Forelimb muscle (tissue), 1 donor: Measurements from ENCODE around the gene DGKQ. TPM values are rescaled to one million over a fixed set of nuclear protein-coding genes. Genes with fewer than 3 reads are reported as not detected.

Experiments used
- DNase-seq: peaks from one replicate; pipeline ENCODE4 v3.0.0-alpha.2; 2013; ENCODE audit warnings: low read depth
- polyA plus RNA-seq: library from polyadenylated mRNA; unstranded; fragments of 120-200 nt; gene quantifications from one replicate; pipeline ENCODE4 v1.2.1, GENCODE V29; 2013; ENCODE audit not compliant: insufficient read length

Gene DGKQ
- polyA plus RNA-seq, 1 donor, result 3.6 TPM

DNA sequence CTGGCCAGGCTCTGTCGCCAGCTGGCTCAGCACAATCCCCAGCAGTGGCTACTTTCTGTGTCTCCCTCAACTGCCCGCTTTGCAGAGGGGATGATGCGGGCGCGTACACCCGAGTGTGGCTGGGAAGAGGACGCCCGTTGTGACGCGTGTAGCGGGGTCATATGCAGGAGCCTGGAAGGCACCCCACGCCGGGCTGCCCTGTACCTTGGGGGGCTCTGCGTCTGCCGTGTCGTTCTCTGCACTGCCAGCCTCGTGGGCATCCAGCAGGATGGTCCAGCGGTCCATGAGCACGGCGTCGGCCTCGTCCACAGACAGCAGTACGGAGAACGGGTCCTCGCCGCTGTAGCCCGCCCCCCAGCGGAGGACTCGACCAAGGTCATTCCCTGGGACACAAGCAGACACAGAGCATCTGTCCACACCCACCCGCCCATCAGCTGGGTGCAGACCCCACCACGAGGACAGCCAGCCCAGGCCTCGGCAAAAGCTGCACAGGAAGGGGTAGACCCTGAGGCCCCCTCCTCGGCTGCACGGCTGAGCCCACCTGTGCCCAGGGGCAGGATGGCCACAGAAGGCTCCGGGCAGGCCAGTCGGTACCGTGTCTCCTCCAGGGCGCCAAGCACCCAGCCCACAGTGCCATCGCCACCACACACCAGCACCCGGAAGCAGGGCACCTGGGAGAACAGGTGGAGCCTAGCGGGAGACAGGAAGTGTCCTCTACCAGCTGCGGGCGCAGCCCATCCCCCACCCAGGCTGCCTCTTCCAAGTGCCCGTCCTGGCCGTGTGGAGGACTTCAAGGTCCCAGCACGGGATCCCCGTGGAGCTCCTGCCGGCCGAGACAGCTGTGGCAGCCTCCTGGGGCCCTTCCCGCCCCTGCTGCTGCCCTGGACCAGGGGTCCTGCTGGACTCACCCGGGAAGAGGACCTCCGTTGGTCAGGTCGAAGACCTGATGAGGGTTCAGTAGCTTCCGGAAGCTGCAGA, 10.8 kb downstream of the DGKQ start:
- no peak for DNase-seq

DNA sequence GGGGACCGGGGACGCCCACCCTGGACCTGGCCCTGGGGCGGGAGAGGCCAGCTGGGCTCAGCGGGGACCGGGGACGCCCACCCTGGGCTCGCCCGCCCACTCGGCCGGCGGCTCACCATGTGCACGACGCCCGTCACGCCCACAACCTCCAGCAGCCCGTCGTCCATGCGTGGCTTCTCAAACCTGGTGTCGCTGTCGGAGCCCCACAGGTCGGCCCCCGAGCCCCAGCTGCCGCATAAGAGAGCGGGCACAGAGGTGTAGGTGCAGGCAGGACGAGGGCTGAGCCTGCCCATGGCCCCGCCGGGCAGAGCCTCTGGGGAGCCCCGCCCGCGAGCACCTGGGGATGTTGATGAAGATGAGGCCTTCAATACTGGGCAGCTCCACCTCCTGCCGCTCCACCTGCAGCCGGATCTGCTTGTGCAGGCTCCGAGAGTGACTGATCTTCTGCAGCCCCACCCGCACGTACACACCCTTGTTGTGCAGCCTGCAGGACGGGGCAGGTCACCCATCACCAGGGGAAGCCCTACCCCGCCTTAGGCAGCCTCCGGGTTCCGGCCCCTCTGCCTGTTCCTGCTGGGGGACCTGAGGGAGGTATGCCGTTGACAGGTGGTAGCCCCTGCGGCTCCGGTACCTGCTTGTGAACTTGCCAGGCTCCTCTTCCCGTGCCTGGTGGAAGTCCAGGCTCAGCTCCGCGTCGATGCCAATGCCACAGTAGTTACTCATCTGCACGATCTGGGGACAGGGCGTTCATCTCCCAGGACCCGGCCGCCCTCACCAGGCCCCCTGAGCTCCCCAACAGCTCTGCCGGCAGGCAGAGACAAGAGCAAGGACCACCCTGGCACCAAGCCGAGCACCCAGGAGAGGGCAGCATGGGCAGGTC, 11.8 kb downstream of the DGKQ start:
- DNase-seq, result no peak

DNA sequence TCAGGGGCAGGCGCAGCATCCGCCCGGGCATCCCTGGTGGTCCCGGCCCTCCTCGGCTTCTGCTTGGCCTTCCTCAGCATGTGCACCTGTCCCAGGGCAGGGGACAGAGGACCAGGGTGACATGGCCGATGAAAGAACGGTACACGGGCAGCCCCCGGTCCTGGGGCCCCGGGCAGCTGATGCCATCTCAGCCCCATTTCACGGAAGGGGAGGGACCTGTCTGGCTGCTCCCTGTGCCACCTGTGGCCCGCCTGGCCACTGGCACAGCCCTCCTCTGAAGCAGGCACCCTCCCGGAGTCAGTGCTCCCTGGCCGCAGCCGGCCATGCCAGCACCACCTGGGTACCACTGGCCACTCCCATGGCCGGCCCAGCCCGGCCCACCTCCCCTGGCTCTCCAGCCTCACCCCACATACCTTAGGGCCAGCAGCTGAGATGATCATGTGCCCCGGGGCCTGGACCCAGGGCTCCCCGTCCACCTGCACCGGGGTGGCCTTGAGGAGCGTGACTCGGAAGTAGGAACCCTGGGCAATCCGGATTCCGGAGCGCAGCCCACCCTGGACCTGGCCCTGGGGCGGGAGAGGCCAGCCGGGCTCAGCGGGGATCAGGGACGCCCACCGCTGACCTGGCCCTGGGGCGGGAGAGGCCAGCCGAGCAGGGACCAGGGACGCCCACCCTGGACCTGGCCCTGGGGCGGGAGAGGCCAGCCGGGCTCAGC, 12.6 kb downstream of the DGKQ start:
- DNase-seq, result no peak

DNA sequence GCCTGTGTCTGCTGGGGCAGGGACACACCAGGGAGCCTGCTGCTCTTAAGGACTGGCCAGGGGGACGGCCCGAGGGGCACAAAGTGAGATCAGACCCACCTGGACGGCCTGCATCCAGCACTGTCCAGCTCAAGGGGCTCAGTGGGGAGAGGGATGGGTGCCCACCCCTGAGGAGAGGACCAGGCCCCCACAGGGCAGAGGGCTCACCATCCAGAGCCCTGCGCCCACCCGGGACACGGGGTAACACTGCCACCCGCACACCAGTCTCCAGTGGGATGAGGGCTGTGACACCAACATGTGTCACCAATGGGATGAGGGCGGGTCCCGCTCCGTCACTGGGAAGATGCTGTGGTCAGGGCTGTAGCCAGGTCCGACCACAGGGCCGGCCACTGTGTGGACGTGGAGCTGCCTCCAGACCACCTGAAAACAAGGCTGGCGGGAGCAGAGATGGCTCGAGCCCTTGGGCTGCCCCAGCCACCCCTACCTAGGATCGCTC, 13.2 kb downstream of the DGKQ start:
- no peak for DNase-seq

DNA sequence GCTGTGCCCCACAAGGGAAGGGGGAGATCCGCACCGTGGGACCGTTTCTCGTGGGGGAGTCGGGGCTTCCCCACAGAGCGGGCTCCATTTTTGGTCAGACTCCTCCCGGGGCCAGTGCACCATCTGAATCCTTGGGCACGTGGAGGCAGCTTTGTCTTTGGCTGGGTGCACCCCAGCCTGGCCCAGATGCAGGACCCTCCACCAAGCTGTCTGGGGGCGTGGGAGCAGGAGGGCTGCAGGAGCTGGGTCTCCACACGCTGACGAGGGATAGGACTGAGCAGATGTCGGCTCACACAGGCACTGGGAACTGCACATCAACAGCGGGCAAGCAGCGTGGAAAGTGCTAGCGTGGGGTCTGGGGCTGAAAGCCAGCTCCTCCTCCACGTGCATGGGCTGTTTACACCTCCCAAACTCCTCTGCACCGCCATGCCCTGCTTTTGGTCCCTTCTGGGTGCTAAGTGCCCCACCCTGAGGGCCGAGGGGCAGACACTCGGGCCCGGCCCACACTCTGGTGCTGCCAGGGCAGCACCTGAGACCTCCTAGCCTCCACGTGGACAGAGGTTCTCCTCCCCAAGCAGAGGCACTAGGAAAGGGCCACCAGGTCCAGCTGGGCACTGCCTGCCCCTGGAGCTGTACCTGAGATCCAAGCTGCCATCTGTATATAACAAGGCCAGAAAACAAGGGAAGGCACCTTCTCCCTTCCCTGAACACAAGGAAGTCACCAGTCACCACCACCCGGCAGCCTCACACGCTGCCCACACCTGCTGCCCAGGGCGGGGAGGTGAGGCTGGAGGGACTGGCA, 13.8 kb downstream of the DGKQ start:
- DNase-seq, result no peak

DNA sequence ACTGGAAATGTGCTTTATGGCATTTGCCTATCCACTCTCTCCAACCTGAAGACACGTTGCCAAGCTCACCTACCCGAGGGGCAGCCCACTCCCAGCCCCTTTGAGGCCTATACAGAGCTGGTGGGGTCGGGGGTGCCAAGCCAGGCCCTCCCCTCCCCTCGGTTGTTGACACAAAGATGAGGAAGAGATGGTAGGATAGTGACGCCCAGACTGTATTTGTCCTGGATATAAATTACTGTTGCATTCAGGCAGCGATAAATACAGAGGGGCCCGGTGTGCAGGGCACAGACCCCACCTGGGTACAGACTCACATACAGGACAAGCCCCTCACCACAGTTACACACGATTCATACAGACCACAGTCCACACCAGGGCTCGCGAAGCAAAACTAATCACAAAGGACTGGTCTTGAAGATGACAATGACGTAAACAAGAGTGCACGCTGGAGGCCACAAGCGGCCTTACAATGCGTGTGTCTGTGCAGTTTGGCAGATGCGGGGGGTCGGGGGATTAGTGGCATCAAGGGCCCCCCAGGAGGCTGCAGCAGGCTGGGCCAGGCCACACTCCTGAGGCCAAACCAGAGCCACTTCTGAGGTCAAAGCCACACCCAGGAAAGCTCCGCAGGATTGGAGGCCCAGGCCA, 14.6 kb downstream of the DGKQ start:
- no peak for DNase-seq

DNA sequence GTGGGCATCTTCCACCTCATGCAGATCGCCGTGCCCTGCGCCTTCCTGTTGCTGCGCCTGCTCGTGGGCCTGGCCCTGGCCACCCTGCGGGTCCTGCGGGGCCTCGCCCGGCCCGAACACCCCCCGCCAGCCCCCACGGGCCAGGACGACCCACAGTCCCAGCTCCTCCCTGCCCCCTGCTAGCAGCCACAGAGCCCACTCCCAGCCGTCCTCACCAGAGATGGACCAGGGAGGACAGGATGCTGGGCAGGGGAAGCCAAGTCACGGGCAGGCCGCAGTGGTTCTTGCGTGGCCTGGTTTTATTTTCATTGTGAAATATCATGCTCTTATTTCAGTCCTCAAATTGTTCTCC, 15.1 kb downstream of the DGKQ start:
- DNase-seq, result no peak

DNA sequence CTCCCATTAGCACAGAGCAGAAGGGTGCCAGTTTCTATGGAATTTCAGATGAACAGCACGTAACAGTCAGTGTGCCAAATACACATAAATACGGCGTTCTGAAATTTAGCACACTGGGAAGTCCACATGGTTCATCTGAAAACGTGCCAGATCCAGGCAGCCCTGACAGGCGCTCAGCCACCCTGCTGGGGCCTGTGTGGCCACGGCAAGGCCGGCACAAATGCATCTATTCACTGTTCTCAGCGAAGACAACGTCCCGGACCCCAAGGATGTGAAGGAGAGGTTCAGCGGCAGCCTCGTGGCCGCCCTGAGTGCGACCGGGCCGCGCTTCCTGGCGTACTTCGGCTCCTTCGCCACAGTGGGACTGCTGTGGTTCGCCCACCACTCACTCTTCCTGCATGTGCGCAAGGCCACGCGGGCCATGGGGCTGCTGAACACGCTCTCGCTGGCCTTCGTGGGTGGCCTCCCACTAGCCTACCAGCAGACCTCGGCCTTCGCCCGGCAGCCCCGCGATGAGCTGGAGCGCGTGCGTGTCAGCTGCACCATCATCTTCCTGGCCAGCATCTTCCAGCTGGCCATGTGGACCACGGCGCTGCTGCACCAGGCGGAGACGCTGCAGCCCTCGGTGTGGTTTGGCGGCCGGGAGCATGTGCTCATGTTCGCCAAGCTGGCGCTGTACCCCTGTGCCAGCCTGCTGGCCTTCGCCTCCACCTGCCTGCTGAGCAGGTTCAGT, 15.6 kb downstream of the DGKQ start:
- DNase-seq, result no peak

DNA sequence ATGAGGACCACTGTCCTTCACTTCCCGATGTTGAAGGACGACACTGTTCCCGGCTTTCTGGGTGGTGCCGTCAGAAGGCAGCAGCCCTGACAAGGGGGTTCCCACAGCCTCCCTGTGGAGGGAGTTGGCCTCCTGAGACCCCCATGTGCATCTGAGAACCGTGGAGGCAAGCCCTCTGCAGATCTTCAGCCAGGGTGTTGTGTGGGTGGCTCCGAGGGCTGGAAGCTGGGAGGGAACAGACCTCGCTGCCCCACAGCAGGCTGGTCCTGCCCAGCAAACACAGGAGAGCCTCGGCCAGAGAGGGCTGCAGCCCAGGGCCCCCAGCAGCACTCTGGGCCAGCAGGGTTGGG, 16.2 kb downstream of the DGKQ start:
- DNase-seq, result no peak

DNA sequence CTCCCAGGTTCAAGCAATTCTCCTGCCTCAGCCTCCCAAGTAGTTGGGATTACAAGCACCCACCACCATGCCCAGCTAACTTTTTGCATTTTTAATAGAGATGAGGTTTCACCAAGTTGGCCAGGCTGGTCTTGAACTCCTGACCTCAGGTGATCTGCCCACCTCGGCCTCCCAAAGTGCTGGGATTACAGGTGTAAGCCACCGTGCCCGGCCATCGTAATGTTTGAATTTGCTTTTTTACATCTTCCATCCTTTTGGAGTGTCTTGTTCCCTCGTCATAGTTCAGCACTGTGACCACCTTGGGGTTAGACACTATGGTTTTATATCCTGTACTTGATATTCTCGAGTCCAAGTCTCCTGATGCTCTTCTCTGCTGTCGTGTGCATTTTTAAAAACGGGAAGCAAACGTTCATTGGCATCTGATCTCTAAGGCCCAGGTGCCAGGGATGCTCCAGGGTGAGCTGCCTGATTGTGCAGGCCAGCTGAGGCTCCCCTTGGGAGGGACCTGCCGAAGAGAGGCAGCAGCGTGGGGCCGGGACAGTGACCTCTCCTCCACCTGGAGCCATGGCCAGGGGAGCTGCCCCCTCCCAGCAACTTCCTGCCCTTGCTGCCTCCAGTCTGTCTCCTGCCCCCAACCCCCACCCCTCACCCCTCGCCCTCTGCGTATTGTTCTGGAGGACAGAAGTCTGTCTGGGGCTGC, 16.7 kb downstream of the DGKQ start:
- no peak for DNase-seq

DNA sequence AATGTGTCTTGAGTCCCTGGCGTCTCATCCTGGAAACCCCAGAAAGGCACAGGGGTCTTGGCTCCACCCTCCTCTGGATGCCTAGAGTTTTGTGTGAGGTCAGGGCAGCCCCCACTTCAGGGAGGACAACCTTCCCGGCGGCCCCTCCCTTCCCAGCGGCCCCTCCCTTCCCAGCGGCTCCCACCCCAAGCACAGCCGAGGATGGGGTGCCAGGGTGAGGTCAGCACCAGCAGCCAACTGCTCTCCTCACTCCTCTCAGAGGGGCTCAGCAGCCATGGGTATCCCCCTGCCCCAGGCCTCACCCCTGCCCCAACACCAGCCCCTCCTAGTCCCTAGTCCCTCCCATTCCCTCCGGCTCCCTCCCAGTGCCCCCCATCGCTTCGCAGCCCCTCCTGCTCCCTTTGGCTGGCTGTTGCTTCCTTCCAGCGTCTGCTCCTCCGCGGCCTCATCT, 17.4 kb downstream of the DGKQ start:
- DNase-seq, result no peak

DNA sequence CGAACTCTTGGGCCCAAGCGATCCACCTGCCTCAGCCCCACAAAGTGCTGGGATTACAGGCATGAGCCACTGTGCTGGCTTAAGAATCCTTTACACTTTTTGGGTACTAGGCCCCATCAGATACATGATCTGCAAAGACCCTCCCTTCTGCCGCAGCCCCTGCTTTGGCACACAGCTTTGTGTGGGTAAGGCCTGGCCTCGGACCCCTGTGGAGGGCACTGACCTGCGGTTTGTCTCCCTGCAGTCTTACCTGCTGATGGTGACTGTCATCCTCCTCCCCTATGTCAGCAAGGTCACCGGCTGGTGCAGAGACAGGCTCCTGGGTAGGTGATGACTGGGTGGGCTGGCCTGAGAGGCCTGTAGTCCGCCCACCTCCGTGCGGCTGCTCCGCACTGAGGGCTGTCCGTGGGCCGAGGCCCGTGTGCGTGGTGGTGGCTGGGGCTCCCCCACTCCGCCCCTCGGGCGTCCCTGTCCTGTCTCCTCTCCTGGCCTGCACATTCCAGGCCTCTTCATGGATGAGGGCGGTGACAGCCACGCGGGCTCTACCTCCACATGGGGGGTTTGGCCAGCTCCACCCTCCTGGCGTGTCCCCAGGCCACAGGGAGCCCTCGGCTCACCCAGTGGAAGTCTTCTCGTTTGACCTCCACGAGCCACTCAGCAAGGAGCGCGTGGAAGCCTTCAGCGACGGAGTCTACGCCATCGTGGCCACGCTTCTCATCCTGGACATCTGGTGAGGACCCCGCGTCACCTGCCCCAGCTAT, 18.0 kb downstream of the DGKQ start:
- no peak for DNase-seq

DNA sequence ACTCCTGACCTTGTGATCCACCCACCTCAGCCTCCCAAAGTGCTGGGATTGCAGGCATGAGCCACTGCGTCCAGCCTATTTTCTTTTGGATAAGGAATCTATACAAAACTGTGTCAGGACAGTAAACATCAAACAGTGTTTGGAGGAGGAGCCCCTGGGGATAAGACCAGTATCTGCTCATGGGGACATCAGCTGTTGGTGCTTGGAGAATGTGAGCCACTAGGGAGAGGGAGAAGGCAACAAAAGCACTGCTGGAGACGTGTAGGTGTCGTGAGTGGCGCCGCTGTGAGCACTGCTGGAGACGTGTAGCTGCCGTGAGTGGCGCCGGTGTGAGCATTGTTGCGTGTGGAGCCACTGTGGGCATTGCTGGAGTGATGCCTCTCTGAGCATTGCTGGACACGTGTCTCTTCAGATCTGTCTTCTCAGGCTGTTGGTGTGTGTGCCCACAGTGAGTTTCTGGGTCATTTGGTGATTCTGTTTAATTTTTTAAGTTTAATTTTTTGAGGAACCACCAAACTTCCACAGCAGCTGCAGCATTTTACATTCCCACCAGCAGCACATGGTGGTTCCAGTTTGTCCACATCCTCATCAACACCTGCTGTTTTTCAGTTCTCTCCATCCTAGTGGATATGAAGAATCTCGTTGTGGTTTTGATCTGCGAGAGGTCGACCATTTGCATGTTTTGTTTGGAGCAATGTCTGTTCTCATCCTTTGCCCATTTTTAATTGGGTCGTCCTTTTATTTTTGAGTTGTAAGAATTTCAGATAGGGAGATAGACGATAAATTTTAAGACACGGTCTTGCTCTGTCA, 19.0 kb downstream of the DGKQ start:
- DNase-seq, result no peak

DNA sequence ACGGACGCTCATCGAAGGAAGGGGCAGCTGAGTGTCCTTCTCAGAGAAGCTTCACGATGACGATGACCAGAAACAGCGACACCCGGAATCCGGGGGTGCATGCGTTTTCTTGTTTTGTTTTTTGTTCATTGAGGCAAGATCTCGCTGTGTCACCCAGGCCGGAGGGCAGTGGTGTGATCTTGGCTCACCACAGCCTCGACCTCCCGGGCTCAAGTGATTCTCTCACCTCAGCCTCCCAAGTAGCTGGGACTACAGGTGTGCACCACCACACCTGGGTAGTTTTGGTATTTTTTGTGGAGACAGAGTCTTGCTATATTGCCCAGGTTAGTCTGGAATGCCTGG, 19.8 kb downstream of the DGKQ start:
- no peak for DNase-seq

DNA sequence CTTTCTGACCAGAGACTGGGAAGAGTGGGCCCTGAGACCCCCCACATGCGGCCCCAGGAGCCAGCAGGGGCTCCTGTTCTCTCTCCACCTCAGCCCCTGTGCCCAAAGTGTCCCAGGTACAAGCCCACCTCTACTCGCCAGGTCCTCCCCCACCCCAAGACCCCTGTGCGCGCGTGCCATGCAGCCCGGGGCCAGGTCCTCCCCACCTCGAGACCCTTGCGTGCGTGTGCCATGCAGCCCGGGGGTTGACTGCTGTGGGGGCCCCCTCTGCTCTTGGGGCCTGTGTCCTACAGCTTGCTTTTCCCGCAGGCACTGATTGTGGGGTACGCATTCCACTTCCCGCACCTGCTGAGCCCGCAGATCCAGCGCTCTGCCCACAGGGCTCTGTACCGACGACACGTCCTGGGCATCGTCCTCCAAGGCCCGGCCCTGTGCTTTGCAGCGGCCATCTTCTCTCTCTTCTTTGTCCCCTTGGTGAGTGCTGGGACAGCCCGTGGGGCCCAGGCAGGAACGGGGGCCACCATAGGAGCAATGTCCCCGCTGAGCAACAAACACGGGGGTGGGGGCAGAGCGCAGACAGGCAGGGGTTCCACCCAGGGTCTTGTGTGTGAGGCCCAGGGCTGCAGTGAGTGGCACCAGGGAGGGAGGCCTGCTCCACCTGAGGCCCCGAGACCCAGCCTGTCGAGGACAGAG, 20.3 kb downstream of the DGKQ start:
- no peak for DNase-seq

DNA sequence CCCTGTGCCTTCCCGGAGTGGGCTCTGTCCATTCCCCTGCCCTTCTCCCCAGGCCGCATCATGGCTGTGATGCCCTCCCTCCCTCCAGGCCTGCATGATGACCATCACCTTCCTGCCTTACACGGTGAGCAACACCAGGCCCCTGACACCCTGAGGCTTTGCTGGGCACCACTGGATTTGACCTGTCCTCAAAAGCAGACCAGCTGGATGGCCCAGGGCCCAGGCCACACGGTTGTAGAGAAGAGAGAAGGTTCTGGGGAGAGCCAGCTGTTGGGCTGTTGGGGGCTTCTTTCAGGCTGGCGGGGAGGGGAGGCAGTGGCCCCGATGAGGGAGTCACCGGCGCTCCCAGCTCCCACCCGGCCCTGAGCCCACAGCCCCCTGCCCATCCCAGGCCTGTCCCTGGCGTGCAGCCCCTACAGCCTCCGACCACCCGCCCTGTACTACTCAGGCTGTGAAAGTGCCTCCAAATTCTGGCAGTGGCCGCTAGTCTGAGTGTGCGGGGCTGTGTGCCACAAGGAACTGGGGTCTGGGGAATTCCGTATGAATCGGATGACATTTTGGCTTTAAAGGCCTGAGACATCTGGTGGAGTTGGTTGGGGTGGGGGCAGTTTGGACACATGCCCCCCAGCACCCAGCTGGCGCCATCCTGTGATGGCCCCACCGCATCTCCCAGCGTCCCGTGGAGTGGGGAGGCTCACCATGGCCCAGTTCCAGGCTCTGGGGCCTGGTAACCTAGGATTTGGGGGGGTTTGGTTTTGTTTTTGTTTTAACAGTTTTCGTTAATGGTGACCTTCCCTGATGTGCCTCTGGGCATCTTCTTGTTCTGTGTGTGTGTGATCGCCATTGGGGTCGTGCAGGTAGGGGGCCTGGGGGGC, 21.5 kb downstream of the DGKQ start:
- no peak for DNase-seq
